Measurements from ENCODE around the gene DBF4B.

GRCh38 chr17:44661835-44662234, 46.6 kb upstream of the DBF4B start:
- no peak for TF ChIP-seq CTCF (IDR thresholded peaks at IDR 0.05; ENCODE audit: low read length)
- TF ChIP-seq EZH2 (IDR thresholded peaks at IDR 0.05; ENCODE audit: borderline replicate concordance, low read length) = no peak
